Gastroesophageal sphincter (tissue), 4 donors: ENCODE data around the gene SLC27A2. TPM values are rescaled to one million over a fixed set of nuclear protein-coding genes. Genes with fewer than 3 reads are reported as not detected.

ENCODE experiments used
- ATAC-seq: fragments of 150-250 bp; one replicate; pipeline ENCODE4 v1.9.1; 2016; ENCODE audit warnings: mild to moderate bottlenecking, moderate library complexity
- H3K27ac ChIP-seq, 4 donors: fragments of 200-600 bp; sonication (generic) in 3 of 4; 1 replicate in 3 of 4; 2 replicates in 1 of 4; pipeline ENCODE4 v1.5.1; 2016 to 2019
- H3K27me3 ChIP-seq: fragments of 200-600 bp; sonication (generic); one replicate; pipeline ENCODE4 v1.5.1; 2019
- H3K36me3 ChIP-seq, 2 donors: fragments of 200-600 bp; sonication (generic); one replicate each; pipeline ENCODE4 v1.5.1; 2019; ENCODE audit warnings: control low read depth in 1 of 2
- H3K4me1 ChIP-seq, 3 donors: fragments of 200-600 bp; sonication (generic); 1 replicate in 2 of 3; 2 replicates in 1 of 3; pipeline ENCODE4 v1.5.1; 2016 to 2019; ENCODE audit warnings: control low read depth in 2 of 3
- H3K4me3 ChIP-seq, 2 donors: fragments of 200-600 bp; sonication (generic); one replicate each; pipeline ENCODE4 v1.5.1; 2019; ENCODE audit warnings: mild to moderate bottlenecking in 1 of 2, moderate library complexity in 1 of 2
- H3K9me3 ChIP-seq, 3 donors: fragments of 200-600 bp; sonication (generic); one replicate each; pipeline ENCODE4 v1.5.1; 2017 to 2019; ENCODE audit warnings: control low read depth in 2 of 3
- EP300 ChIP-seq: sonication (generic); formaldehyde crosslinking; IDR thresholded peaks from one replicate; pipeline ENCODE4 v1.6.1; 2017; ENCODE audit warnings: antibody characterized with exemption, mild to moderate bottlenecking
- POLR2A ChIP-seq, 2 donors: fragments of 450-650 bp; IDR thresholded peaks; one replicate each; pipeline ENCODE4 v1.6.1; 2017; ENCODE audit warnings: antibody characterized with exemption in 2 of 2, mild to moderate bottlenecking in 2 of 2, moderate library complexity in 1 of 2
- POLR2AphosphoS5 ChIP-seq: sonication (generic); formaldehyde crosslinking; IDR thresholded peaks from one replicate; pipeline ENCODE4 v1.6.1; 2017; ENCODE audit warnings: antibody characterized with exemption
- WGBS, 2 donors: methylation state at CpG; one replicate each; pipeline ENCODE4 v1.1.5; 2018; ENCODE audit warnings: low coverage in 1 of 2; 5-methylcytosine and 5-hydroxymethylcytosine counted together
- total RNA-seq, 4 donors: library from RNA; depleted of rRNA; stranded (reverse); fragments of >200 nt; gene quantifications; one replicate each; pipeline ENCODE4 v1.1.0, GENCODE V29; 2016
- TF ChIP-seq, protein P1 (sequence below), 4 experiments: fragments of 200-600 bp in 2 of 4; fragments of 450-650 bp in 2 of 4; sonication (generic) in 1 of 4; IDR thresholded peaks; one replicate each; pipeline ENCODE4 v1.5.1; 2017 to 2019; ENCODE audit warnings: antibody characterized with exemption in 4 of 4, mild to moderate bottlenecking in 2 of 4, moderate library complexity in 2 of 4

SLC27A2 gene
- total RNA-seq, 4 donors from 2014 or later: 0.13 to 0.22 TPM; not detected in 2

DNA sequence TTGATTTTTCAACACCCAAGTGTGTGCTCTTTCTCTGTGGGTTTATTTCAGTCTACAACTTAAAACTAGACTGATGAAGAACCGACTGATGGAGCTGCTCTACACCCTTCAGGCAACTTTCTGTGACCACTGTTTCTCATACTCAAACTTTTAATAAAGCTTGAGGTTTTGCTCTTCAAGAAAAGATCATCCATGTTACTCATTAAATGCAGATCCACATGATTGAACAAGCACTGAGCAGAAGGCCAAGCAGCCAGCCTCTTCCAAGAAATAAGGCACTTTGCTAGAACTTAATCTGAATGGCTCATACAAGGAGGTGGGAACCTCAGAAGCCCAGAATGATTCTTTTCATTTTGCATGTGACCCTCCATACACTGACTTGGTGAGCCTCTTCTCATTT is 8.7 kb downstream of the SLC27A2 start:
- Histone ChIP-seq H3K27me3 (peaks cover 7% of the 10 kb centered on the region), H3K4me3 (no peak overlapping the region), H3K4me1 (no peaks in the 10 kb centered on the region), H3K27ac (no peak overlapping the region), H3K36me3 (no peaks in the 10 kb centered on the region), H3K9me3 (no peaks in the 10 kb centered on the region)
- 73 to 89% methylated on average over 1 of the region's 1 CpG for WGBS, 2 donors
- TF ChIP-seq POLR2AphosphoS5: no peak
- TF ChIP-seq, protein P1, sequence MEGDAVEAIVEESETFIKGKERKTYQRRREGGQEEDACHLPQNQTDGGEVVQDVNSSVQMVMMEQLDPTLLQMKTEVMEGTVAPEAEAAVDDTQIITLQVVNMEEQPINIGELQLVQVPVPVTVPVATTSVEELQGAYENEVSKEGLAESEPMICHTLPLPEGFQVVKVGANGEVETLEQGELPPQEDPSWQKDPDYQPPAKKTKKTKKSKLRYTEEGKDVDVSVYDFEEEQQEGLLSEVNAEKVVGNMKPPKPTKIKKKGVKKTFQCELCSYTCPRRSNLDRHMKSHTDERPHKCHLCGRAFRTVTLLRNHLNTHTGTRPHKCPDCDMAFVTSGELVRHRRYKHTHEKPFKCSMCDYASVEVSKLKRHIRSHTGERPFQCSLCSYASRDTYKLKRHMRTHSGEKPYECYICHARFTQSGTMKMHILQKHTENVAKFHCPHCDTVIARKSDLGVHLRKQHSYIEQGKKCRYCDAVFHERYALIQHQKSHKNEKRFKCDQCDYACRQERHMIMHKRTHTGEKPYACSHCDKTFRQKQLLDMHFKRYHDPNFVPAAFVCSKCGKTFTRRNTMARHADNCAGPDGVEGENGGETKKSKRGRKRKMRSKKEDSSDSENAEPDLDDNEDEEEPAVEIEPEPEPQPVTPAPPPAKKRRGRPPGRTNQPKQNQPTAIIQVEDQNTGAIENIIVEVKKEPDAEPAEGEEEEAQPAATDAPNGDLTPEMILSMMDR (IDR thresholded peaks at IDR 0.05): no peak
- no peak for TF ChIP-seq EP300
- no peak for TF ChIP-seq POLR2A (IDR thresholded peaks at IDR 0.05)
- no peak for ATAC-seq

DNA sequence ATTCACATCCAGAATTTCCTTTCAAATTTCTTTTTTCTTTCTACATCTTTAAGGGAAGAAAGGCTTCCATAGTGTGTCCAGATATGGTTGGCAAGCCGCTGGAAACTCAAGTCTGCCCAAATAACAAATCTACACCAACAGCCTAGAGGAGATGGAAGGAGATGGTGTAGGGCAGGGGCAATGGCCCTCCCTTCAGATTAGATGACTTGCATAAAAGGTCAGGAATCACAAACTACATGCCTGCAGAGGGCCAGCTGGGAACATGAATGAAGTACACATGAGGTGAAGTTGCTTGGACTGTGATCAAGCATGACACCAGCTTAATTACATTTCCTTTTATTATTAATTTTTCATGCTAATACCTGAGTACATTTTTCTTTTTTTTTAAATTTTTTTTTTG is 10.2 kb downstream of the SLC27A2 start:
- TF ChIP-seq POLR2AphosphoS5: no peak
- TF ChIP-seq POLR2A (IDR thresholded peaks at IDR 0.05): no peak
- TF ChIP-seq, protein P1 (IDR thresholded peaks at IDR 0.05): no peak
- TF ChIP-seq EP300: no peak
- WGBS, 2 donors: 100% methylated on average over 1 of the region's 1 CpG
- H3K9me3 ChIP-seq: no peaks in the 10 kb centered on the region
- H3K4me3 ChIP-seq: no peak overlapping the region
- no peak for ATAC-seq
- H3K27ac ChIP-seq: no peak overlapping the region
- H3K4me1 ChIP-seq: no peaks in the 10 kb centered on the region
- no peaks in the 10 kb centered on the region for H3K27me3 ChIP-seq
- no peaks in the 10 kb centered on the region for H3K36me3 ChIP-seq

DNA sequence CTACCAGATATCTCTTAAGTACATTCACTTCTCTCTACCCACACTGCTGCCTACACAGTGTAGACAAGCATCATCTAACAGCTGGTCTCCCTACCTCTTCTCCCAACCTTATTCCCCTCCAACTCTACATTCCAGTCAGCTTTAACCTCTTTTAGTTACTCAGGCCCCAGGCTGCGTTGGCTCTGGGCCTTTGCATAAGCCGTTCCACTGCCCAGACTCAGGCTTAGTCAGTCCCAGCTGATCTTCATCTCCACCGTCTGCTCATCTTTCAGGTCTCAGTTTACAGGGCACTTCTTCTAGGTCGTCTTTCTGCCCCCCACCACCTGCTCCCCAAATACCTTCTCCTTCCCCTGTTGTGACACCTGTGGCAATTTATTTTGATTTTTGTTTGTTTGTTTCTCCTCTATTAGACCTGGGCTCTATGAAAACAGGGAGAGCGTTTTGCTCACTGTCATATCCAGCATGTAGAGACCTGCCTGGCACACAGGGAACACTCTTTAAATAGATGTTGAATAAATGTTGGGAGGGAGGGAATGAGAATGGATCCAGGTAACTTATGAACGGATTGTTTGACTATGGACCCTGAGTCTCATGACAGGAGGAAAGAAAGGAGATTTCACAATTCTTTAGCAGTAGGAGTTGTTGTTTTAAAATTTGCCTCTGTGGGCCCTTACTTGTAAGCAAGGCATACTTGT is 11.1 kb downstream of the SLC27A2 start:
- H3K4me1 ChIP-seq: no peaks in the 10 kb centered on the region
- no peaks in the 10 kb centered on the region for H3K27me3 ChIP-seq
- no peaks in the 10 kb centered on the region for H3K9me3 ChIP-seq
- no peak overlapping the region for H3K27ac ChIP-seq
- TF ChIP-seq POLR2A (IDR thresholded peaks at IDR 0.05): no peak
- TF ChIP-seq EP300: no peak
- no peak for TF ChIP-seq POLR2AphosphoS5
- TF ChIP-seq, protein P1 (IDR thresholded peaks at IDR 0.05): no peak
- ATAC-seq: no peak
- 84 to 94% methylated on average over 5 to 6 of the region's 6 CpGs for WGBS, 2 donors
- H3K36me3 ChIP-seq: no peaks in the 10 kb centered on the region
- no peak overlapping the region for H3K4me3 ChIP-seq

DNA sequence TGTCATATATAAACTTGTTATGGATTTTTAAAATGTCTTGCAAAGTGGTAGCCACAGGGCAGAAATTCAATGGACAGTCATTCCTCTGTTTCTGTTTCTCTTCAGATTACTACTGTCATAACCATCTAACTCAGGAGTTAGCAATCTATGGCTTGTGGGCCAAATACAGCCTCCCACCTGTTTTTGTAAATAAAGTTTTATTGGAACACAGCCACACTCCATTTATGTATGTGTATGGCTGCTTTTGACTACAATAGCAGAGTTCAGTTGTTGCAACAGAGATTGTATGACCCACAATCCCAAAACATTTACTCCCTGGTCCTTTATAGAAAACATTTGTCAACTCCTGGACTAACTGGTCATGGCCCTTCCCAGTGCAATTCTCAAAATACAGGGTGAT is 20.0 kb downstream of the SLC27A2 start:
- H3K36me3 ChIP-seq: no peaks in the 10 kb centered on the region
- H3K4me1 ChIP-seq: no peaks in the 10 kb centered on the region
- H3K4me3 ChIP-seq: no peak overlapping the region
- ATAC-seq: no peak
- H3K27me3 ChIP-seq: no peaks in the 10 kb centered on the region
- no peak overlapping the region for H3K27ac ChIP-seq
- H3K9me3 ChIP-seq: no peaks in the 10 kb centered on the region
- TF ChIP-seq POLR2A (IDR thresholded peaks at IDR 0.05): no peak
- TF ChIP-seq EP300: no peak
- TF ChIP-seq POLR2AphosphoS5: no peak
- TF ChIP-seq, protein P1 (IDR thresholded peaks at IDR 0.05): no peak

DNA sequence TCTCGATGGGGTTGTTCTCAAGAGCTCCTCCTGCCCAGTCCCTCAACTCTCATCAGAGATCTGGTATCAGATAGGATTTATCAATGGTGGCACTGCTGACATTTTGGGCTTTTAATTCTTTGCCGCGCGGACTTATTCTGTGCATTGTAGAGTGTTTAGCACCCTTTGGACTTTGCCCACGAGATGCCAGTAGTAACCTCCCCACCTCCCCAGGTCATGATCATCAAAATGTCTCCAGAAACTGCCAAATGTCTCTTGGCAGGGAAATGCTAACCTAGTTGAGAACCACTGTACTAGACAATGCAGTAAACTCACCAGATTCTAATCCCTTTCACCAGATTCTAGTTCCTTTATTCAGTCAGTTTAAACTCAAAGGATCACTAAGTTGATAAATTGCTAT is 24.0 kb downstream of the SLC27A2 start:
- no peaks in the 10 kb centered on the region for H3K9me3 ChIP-seq
- H3K36me3 ChIP-seq: no peaks in the 10 kb centered on the region
- H3K27me3 ChIP-seq: peaks cover 11% of the 10 kb centered on the region
- ATAC-seq: no peak
- TF ChIP-seq, protein P1 (IDR thresholded peaks at IDR 0.05): no peak
- no peak overlapping the region for H3K4me3 ChIP-seq
- H3K4me1 ChIP-seq: no peaks in the 10 kb centered on the region
- WGBS, 2 donors: 80 to 83% methylated on average over 1 to 5 of the region's 5 CpGs
- H3K27ac ChIP-seq: no peak overlapping the region
